HG03280 (cell line): Measurements from ENCODE around the gene TXNDC2.
"Not testable (repeated sequence)": the region's sequence is repeated elsewhere in the genome, so short reads cannot be mapped to it uniquely, and the experiment has no call there.

Experiments
- ATAC-seq: cut with Tn5 transposase; IDR thresholded peaks from one replicate; pipeline ENCODE4 v1.9.1; 2021; ENCODE audit warnings: mild to moderate bottlenecking, moderate library complexity; ENCODE audit not compliant: unreplicated experiment

The TXNDC2 gene

DNA sequence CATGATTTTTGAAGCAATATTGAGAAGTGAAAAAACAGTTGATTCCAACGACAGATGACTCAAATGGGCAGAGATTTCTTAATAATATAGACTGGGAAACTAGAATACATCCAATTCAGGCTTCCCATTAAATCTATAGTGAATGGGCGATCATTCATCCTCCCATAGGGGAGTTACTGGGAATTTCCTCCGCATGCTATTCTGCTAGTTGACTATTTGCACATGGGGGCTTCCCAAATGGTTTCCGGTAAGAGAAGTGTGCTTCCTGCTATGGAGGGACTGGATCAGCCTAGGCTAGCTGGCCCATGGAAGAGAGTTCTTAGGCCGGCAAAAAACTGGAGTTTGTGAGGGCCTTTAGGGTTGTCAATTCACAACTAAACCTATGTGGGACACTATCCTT lies 25.5 kb downstream of the TXNDC2 start:
- ATAC-seq: no peak

DNA sequence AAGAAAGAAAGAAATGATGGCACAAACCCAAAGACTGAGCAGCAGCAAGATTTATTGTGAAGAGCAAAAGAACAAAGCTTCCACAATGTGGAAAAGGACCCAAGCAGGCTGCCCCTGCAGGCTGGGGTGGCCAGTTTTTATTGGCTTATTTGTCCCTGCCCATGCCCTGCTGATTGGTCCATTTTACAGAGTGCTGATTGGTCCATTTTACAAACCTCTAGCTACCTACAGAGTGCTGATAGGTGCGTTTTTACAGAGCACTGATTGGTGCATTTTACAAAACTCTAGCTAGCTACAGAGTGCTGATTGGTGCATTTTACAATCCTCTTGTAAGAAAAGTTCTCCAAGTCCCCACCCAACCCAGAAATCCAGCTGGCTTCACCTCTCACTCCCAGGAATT lies 26.5 kb downstream of the TXNDC2 start:
- not testable (repeated sequence) for ATAC-seq

DNA sequence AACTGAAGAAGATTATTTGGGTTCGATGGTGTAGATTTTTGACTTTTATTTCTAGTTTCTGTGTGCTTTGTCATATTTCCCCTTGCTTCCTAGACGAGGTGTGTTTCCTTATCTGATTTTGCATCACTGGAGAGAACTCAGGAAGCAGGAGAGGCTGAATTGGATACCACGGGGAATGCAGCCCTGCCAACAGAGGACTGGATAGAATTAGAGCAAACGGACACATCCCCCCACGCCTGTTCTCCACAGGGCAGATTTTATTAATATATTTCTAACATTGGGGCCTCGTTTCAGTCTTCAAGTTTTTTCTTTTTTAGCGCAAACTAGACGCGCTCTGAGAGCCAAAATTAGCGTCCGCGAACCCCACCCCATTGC lies 27.4 kb downstream of the TXNDC2 start:
- no peak for ATAC-seq

DNA sequence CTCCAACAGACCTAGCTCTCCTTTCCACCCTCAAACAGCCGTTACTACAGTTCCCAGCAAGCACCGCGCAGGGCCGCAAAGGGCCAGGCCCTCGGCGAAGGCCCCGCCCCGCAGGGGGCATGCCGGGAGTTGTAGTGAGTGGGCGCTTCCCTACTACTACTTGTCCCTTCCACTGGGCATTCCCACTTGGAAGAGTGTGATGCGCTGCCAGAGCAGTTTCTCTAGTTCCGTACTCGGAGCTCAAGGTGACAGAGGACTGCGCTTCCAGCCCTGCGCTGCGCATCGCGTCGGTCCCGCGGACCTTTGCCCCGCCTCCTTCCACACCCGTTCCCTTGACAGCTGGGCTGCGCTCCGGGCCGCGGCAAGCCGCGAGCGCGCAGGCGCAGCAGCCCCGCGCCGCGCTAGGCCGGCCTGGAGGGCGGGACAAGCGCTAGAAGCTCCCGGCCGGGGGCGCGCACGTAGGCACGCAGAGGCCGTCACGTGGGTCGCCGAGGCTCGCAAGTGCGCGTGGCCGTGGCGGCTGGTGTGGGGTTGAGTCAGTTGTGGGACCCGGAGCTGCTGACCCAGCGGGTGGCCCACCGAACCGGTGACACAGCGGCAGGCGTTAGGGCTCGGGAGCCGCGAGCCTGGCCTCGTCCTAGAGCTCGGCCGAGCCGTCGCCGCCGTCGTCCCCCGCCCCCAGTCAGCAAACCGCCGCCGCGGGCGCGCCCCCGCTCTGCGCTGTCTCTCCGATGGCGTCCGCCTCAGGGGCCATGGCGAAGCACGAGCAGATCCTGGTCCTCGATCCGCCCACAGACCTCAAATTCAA lies 28.0 kb downstream of the TXNDC2 start, which contains the start of gene VAPA:
Gene VAPA, plus strand, starts transcription at position 491 of the 808 bp plus-strand sequence. Its CDS starts 241 bp downstream, at position 732.
- peak; percentile 79 for ATAC-seq

DNA sequence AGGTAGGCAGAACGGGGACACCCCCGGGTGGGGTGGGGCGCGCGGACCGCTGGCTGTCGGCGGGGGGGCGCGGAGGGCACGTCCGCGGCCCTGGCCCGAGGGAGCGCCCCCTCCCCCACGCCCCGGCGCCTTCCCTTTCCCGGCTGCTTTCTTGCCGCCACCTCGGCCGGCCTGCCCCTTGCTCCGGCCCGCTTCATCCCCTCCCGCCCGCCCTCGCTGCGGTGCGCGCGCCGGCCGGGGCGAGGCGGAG lies 28.5 kb downstream of the TXNDC2 start:
- peak; percentile 22 for ATAC-seq

DNA sequence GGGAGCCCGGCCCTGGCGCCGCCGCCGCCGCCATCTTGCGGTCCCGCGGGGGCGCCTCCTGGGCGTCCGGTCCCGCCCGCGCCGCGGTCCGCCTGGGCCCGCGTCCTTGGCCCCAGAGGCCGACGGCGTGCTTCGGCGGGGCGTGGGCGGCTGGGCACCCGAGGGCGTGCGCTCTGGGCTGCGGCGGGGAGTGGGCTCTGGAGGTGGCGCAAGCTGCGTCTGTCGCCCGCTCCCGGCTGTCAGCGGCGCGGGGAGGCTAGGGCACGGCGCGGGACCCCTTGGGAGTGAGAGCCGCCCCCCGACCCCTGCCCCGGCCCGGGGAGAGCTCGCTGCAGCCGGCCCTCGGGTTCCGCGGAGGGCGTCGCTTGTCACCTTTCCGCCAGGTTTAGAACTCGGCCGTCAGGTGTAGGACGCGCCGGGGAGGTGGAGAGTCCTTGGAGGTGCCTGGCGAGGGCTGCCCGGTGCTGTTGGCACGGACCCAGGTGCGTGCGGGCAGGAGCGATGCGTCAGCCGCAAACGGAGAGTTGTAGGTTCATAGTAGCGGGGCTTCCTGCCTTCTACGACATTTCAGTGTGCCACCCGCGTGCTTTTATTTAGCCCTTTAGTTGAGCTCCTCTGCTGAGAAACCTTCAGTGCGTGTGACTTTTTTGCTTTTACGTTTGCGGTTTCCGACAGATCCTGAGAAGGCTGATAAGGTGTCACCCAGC lies 29.0 kb downstream of the TXNDC2 start:
- peak; percentile 31 for ATAC-seq

DNA sequence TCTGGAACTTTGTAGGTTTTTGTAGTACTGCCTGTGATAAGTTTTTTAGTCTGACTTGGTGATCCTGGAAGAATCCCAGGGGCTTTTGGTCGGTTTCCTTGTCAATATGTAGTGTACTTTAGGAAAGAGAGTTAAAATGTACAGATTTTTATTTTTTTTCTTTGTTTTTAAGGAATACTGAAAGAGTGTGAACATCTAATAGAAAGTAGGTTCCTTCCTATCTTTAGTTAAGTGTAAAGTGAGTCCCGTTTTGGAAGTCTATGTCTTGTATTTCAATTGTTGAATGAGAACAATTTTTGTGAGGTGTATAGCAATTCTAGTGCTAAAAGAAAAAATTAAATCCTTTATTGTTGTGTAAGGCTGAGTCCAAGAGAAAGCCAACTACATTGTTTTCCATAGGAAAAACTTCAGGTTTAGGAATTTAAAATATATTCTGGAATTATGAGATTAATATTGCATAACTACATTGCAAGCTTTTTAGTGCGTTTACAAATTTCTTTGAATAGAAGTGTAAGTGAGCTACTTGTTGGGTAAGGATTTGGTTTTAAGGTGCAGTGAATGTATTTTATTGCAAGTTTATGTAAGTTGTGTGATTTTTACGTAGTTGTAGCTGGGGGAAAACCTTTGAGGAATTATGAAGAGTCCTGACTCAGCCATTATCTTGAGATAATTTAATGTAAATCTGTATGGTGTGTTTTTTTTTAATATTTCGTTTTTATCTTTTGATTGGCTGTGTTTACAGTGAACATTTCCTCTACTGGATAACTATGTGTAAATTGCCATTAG lies 29.7 kb downstream of the TXNDC2 start:
- ATAC-seq: no peak

DNA sequence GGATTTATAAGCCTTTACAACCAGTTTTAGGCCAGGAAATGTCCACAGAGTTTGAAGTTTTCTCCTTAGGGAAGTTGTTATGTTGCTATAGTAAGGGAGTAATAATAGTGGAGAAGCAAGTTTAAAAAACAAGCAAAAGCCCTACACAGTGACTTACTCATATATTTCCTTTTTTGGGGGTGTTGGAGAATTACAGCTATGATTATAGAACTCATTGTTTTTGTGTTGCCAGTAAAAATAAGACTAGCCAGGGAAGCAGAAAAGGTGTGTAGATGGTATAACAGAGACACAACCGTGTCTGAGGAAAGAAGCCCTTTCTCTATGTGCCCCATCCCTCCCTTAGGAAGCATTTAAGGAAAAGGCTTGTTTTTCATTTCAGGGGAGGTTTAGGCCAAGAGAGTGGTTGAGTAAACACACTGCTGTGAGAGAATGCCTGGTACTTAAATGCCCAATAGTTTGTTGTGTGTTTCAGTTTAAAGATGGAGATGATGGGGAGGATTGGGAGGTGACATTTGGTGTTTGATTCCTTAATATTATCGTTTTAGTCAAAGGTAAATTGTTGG lies 30.4 kb downstream of the TXNDC2 start:
- no peak for ATAC-seq

DNA sequence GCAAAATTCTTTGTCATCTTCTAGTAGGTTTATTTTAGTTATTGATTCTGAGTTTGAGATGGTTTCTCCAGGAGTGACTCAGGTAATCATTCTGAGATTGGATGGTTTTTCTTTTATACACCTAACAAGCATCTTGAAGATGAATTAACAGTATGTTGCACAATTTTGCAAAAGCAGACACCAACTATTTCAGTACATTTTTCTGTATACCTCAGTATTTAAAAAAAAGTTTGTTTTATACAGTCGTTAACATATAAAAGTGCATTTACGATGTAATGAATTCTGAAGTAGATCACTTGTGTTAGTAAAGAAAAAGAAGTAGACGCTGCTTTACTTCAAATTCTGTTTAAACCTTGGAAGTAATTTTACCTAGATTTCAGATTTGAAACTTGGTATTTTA lies 31.0 kb downstream of the TXNDC2 start:
- ATAC-seq: no peak

DNA sequence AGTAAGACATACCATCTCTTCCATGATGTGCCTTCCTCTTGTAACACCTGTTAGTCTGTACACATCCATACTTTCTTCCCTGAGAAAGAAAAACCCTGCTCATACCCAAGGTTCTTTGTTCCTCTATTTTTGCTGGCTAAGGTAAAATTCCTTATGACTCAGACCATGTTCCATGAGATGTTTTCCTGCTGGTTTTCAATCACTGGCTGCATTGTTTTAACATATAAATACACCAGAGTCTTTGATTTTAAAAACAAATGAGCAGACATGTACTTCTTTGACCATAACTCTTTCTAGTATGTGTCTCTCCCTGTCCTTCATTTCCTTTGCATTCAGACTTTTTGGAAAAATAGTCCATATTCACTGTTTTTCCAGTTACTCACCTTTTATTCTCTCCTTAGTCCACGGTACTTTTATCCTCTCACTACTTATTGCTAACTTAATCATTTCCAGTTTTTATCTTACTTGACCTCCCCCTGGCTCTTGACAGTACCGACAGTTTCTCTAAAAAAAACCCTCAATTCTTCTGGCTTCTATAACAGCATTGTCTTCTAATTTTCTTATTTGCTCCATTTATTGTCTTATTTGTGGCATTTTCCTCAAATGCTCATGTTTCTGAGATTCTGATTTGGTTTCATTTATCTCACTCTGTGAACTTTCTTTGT lies 32.4 kb downstream of the TXNDC2 start:
- ATAC-seq: no peak

DNA sequence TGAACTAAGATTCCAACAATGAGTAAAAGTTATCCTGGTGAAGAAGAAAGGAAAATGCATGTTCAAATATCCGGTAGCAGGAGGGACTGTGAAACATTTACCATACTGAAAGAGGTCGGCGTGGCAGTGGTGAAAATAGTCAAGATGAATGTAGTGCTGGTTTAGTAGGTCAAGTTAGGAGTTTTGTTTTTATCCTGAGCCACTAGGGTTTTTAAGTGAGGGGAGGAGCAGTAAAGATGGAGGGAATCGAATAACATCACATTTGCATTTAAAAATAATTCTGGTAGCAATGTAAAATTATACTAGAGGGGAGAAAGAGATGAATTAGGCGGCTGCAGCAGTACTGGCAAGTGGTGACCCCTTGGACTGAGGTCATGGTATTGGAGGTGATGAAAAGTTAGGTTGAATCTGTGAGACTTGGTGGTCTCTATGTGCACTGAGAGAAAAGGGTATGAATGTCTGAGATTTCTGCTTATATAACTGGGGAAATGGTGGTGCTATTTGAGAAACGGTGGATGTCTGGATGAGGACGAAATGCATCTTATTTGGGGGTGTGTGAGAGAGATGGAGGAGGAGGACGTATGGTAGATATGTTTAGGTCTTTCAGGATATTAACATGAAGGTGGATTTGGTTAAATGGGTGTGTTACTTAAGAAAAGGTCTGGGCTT lies 33.9 kb downstream of the TXNDC2 start:
- no peak for ATAC-seq

DNA sequence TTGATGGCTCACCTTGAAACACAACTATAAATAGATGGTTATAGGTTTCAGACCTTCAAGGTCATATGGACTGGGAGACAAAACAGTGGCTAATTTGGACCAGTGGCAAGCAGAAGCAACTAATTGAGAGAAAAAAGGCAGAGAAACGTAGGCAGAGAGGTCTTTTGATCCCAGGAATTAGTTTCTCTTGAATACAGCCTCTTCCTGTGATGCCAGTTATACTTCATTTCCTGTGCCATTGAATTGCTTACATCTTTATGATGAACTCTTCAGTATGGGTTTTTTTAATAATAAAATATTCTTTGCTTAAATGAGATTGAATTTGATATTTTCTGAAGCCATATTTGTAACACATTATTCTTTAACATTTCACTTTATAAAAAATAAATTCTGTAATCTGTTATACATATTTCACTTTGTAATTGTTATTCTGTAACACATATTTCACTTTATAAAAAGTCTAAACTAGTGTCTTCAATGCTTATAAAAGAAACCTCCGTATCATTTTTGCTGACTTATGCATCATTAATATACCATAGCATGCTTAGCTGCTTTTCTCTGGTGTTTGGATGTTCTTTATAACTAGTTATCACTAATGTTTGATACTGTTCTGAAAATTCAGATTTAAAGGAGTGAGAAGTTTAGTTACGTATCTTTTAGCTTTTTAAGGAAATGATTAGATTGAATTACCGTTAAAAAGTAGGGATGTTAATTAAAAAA lies 37.0 kb downstream of the TXNDC2 start:
- no peak for ATAC-seq

DNA sequence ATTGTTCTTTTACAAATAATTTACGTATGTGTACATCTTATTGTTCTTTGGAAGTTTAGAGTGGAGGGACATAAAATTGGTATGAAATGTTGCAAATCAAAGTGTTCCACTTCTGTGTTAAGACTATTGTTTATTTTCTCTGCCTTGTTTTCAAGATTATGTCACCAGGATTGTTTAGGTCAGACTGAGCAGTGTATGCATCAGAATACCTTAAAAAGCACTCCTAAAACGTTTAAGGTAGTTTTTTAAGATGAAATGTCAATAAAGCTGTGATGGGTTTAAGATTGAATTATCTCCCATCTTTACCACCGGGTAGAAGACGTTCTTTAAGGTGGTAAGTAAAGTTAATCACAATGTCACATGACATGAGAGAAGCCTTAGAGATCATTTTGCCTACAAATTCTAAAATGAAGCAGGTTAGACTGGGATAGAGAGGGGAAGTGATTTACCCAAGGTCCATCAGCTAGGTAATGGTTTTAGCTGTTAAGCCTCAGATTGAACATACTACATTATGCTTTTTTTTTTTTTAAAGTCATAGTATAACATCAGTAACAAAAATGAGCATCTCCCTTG lies 38.7 kb downstream of the TXNDC2 start:
- no peak for ATAC-seq

DNA sequence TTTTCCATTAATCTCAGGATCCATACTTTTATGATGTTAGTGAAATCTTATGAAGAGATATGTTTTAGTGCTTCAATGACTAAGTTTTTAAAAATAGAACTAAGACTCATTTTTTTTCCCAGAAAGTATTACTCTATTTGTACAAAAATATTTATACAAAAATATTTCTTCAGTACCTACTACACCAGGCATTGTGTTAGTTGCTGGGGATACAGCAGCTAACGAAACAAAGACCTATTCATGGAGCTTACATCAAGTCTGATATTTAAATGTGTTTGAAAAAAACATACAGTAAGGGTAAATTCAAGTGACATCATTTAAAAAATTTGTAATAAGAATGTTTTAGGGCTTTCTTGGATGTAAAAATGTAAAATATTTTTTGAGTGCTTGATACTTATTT lies 39.6 kb downstream of the TXNDC2 start:
- no peak for ATAC-seq

DNA sequence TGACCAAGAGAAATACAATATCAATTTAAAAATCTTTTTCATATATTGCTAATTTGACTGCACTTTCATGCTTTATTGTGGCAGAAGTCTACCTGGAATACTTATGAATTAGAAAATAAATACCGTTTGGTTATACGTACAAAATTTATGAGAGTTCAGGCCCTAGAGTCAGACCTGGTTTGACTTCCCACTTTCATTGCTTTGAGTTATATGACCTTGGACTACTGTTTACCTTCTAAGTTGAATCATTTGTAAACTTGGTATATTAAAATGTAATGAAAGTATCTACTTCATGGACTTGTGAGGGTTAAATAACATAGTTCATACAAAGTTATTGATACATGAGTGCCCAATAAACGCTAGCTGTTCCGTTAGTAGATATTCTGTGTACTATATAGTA lies 40.0 kb downstream of the TXNDC2 start:
- ATAC-seq: no peak

DNA sequence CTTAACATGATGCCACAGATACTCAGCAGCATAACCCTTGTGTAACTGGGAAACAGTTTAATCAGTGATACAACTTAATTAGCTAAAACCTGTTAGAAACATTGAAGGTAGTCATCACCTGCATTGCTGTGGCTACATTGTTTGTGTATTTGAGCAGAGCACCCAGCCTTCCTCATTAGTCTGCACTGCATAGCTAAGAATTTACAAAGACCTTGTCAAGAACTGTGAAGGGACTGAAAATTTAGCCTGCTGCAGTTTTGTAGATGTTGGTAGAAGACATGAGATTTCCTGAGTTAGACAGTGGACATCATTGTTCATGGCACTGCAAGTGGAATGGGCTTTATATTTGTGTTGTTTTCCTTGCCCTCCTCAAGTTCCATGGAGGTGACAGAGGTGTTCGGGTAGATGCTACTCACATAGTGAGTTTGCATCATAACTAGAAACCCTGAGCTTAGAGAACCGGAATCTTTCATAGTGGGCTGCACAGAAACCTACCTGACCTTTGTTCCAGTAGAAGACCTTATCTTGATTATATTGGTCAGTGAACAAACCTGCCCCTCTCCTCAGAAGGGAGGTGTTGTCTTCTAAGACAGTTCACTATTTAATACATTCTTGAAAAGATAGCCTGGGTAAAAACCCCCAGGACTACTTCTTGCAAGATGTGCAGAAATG lies 40.6 kb downstream of the TXNDC2 start:
- ATAC-seq: no peak

DNA sequence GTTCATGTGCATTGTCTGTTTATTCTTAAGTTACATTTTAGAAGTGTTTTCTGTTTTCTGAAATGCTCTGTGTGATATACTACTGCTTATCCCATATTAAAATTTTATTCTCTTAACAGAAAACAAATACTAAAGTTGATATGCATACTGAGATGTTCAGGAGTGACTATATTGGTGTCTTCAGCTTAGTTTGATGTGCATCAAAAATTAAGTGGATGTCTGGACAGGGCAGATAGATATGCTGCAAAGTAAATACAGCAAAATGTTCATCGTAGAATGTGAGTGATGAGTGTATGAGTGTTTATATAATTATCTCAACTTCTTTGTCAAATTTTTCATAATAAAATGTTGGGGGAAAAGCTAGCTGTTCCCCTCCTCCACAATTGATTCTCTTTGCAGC lies 41.2 kb downstream of the TXNDC2 start:
- ATAC-seq: no peak

DNA sequence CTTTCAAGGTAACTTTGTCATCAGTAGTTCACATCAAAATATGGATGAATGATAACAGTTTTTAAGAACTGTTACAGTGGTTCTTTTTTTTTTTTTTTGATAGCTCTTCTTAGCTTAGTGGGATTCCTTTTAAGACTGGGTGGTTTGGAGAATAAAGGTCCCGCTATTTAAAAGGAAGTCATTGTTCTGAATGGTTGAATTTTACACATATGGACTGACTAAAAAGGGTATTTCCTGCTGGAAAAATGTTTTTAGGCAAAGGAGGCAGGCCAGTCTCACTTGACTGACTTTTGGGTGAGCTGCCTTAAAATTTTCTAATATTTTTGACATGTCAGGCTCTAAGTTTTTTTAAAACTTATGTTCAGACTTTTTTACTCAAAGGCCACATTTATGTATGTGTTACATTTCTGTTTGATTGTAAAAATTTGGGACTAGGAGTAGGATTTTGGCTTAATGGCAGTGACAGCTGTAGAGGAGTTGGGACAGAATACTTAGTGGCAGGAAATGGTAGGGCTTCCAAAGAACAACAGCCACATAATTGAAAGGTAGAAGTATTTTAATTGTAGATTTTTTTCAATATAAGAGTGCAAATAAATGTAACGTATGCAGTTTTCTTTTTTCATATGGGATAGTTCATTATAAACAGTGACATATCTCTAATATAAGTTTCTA lies 41.8 kb downstream of the TXNDC2 start:
- ATAC-seq: no peak
